ENCODE results near the gene PIN1. TPM values are rescaled to one million over a fixed set of nuclear protein-coding genes. Genes with fewer than 3 reads are reported as not detected.

PIN1 gene
- total and polyA plus RNA-seq, 4 donors: 124 to 227 (median 167) TPM

Small RNA genes within 50 kb of the gene (small RNA-seq; reads per million reads assigned to genes)
- not detected for gene RF00156 (ENCODE audit: low replicate concordance)

Other genes starting within 250 kb of the PIN1 start
- 10 to 100 TPM; 37.4 to 46.3 TPM for gene ZNF561, start 214.1 kb upstream of the PIN1 start, total RNA-seq
- 10 to 100 TPM; 25.3 to 33.3 TPM for gene ZNF561, start 214.1 kb upstream of the PIN1 start, polyA plus RNA-seq (ENCODE audit: insufficient read length in 2 of 2)
- gene ZNF562, start 160.2 kb upstream of the PIN1 start, total RNA-seq: 10 to 100 TPM; 57.6 to 65.1 TPM
- gene ZNF562, start 160.2 kb upstream of the PIN1 start, polyA plus RNA-seq (ENCODE audit: insufficient read length in 2 of 2): 10 to 100 TPM; 22.6 to 22.7 TPM
- gene ZNF846, start 66.6 kb upstream of the PIN1 start, total RNA-seq: 10 to 100 TPM; 30.6 to 36.6 TPM
- 10 to 100 TPM; 16.5 to 23.4 TPM for gene ZNF846, start 66.6 kb upstream of the PIN1 start, polyA plus RNA-seq (ENCODE audit: insufficient read length in 2 of 2)
- gene FBXL12, start 16.2 kb upstream of the PIN1 start, total RNA-seq: 10 to 100 TPM in 1 of 2 donors, 1 to 10 TPM in 1; 7.6 to 16.3 TPM
- gene FBXL12, start 16.2 kb upstream of the PIN1 start, polyA plus RNA-seq (ENCODE audit: insufficient read length in 2 of 2): 10 to 100 TPM; 18.5 to 30.9 TPM
- 100 to 1,000 TPM; 142 to 503 TPM for gene UBL5, start 7.4 kb upstream of the PIN1 start, total RNA-seq
- gene UBL5, start 7.4 kb upstream of the PIN1 start, polyA plus RNA-seq (ENCODE audit: insufficient read length in 2 of 2): 100 to 1,000 TPM; 304 to 319 TPM
- gene OLFM2, start 101.2 kb downstream of the PIN1 start, total RNA-seq: 10 to 100 TPM; 47.9 to 79.2 TPM
- 100 to 1,000 TPM; 237 to 251 TPM for gene OLFM2, start 101.2 kb downstream of the PIN1 start, polyA plus RNA-seq (ENCODE audit: insufficient read length in 2 of 2)
- gene COL5A3, start 175.2 kb downstream of the PIN1 start, total RNA-seq: 10 to 100 TPM; 11.6 to 18.1 TPM
- gene COL5A3, start 175.2 kb downstream of the PIN1 start, polyA plus RNA-seq (ENCODE audit: insufficient read length in 2 of 2): 10 to 100 TPM in 1 of 2 donors, 1 to 10 TPM in 1; 7.8 to 17.8 TPM
- gene RDH8, start 178.2 kb downstream of the PIN1 start, total RNA-seq: not detected
- gene RDH8, start 178.2 kb downstream of the PIN1 start, polyA plus RNA-seq (ENCODE audit: insufficient read length in 2 of 2): not detected

Data from spinal cord (tissue), 4 donors.